Sigmoid colon (tissue), 4 donors: Measurements from ENCODE around the gene RNF123.

ENCODE experiments used
- EP300 ChIP-seq, 4 donors: sonication (generic); formaldehyde crosslinking; IDR thresholded peaks; one replicate each; pipeline ENCODE4 v1.6.1; 2017; ENCODE audit warnings: antibody characterized with exemption in 4 of 4
- POLR2A ChIP-seq, 2 donors: fragments of 450-650 bp; IDR thresholded peaks; one replicate each; pipeline ENCODE4 v1.6.1; 2016; ENCODE audit warnings: antibody characterized with exemption in 2 of 2, mild to moderate bottlenecking in 2 of 2, moderate library complexity in 2 of 2
- POLR2AphosphoS5 ChIP-seq, 4 donors: sonication (generic); formaldehyde crosslinking; IDR thresholded peaks; one replicate each; pipeline ENCODE4 v1.6.1; 2017; ENCODE audit warnings: antibody characterized with exemption in 4 of 4
- TF ChIP-seq, protein P1 (sequence below), 4 experiments: fragments of 450-650 bp in 3 of 4; fragments of 200-600 bp in 1 of 4; IDR thresholded peaks; one replicate each; pipeline ENCODE4 v1.5.1; 2016 to 2019; ENCODE audit warnings: antibody characterized with exemption in 4 of 4, mild to moderate bottlenecking in 3 of 4, moderate library complexity in 2 of 4

DNA sequence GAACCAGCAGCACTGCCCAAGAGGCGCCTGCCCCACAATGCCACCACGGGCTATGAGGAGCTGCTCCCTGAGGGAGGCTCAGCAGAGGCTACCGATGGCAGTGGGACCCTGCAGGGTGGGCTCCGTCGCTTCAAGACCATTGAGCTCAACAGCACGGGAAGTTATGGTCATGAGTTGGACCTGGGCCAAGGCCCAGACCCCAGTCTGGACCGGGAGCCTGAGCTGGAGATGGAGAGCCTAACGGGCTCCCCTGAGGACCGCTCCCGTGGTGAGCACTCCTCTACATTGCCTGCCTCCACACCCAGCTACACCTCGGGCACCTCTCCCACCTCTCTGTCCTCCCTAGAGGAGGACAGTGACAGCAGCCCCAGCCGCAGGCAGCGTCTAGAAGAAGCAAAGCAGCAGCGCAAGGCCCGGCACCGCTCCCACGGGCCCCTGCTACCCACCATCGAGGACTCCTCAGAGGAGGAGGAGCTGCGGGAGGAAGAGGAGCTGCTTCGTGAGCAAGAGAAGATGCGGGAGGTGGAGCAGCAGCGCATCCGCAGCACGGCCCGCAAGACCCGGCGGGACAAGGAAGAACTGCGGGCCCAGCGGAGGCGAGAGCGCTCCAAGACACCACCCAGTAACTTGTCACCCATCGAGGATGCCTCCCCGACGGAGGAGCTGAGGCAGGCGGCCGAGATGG lies 37.0 kb upstream of the RNF123 start:
- TF ChIP-seq POLR2A (IDR thresholded peaks at IDR 0.05) (no peak), EP300 (IDR thresholded peaks at IDR 0.05) (no peak), POLR2AphosphoS5 (IDR thresholded peaks at IDR 0.05) (no peak)
- TF ChIP-seq, protein P1, sequence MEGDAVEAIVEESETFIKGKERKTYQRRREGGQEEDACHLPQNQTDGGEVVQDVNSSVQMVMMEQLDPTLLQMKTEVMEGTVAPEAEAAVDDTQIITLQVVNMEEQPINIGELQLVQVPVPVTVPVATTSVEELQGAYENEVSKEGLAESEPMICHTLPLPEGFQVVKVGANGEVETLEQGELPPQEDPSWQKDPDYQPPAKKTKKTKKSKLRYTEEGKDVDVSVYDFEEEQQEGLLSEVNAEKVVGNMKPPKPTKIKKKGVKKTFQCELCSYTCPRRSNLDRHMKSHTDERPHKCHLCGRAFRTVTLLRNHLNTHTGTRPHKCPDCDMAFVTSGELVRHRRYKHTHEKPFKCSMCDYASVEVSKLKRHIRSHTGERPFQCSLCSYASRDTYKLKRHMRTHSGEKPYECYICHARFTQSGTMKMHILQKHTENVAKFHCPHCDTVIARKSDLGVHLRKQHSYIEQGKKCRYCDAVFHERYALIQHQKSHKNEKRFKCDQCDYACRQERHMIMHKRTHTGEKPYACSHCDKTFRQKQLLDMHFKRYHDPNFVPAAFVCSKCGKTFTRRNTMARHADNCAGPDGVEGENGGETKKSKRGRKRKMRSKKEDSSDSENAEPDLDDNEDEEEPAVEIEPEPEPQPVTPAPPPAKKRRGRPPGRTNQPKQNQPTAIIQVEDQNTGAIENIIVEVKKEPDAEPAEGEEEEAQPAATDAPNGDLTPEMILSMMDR (IDR thresholded peaks at IDR 0.05) = no peak
